Left forelimb (tissue), 1 donor: Measurements from ENCODE around the gene PPP1R3G.

Experiments used
- DNase-seq: peaks from one replicate; pipeline ENCODE4 v3.0.0-alpha.2; 2018; ENCODE audit warnings: low spot score

The PPP1R3G gene

GRCh38 chr6:5094327-5094726, 9.2 kb downstream of the PPP1R3G start:
- no peak for DNase-seq

DNA sequence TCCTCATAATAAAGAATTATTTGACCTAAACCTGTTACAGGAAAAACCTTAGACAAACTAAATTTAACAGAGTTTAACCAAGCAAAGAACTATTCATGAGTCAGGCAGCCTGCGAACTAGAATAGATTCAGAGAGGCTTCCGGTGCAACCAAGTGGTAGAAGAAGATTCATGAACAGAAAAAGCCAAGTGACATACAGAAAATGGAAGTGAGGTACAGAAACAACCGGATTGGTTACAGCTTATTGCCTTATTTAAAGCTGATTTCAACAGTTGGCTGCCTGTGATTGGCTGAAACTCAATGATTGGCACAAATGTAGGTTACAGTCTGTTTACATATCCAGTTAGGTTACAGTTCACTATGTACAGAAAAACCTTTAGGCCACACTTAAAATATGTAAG, 10.1 kb downstream of the PPP1R3G start:
- DNase-seq, result no peak

DNA sequence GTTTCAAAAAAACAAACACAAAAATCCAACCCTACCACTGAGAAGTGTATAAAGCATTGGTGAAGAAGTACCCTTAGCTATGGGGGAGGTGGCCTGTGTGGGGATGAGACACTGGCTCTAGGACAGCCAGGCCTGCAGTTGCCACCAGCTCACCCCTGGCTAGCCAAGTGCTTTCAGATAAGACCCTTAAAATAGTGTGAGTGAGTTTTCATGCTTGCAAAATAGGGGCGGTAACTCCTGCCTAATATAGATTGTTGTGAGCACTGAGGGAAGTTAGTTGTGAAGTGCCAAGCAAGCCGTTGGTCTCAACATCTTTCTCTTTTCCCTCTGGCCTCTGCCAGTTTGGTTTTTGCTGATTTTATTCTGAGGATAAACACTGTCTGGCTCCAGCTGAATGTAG, 11.3 kb downstream of the PPP1R3G start:
- no peak for DNase-seq

DNA sequence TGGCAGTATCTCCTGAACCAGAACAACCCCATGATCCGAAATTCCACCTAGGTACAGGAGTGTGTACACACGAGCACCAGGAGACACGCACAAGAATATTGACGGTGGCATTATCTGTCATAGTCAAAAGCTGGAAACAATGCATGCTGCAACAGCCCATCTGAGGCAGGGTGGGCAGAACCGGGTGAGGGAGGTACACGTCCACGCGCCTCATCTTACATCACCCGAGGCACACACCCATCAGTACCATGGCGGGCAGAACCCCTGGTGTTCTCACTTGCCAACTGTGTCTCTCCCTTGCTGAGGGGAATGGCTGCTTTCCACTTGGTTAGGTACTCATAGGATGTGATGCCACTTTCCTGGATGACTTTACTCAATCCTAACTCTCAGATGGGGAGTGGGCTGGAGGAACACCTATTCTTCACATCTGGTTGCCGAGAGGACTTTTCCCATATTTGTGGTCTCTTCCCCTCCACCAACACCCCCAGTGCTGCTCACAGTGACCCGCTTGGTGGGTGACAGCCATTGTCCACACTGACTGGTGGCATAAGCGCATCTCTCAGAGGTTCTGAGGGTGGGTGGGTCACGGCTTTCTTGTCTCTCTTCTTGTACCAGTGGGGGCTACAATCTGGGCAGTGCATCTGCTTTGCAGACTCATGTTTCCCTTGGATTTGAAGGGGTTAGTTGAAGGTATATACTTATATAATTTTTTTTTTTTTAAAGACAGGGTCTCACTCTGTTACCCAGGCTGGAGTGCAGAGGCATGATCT, 13.5 kb downstream of the PPP1R3G start:
- peak; percentile 45 for DNase-seq

DNA sequence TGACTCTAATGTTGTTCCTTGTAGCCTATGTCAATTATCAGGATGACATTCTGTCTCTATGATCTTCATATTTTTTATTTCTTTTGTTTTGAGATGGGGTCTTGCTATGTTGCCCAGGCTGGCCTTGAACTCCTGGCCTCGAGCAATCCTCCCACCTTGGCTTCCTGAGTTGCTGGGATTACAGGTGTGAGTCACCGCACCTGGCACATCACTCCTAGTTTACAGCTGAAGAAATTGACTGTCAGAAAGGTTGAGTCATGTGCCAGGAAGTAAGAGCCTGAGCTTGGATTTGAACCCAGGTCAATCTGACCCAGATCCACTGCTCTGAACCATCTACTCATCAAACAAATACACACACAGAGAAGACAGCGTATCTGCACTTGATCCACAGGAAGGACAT, 14.4 kb downstream of the PPP1R3G start:
- peak; percentile 12 for DNase-seq

GRCh38 chr6:5100806-5101205, 15.7 kb downstream of the PPP1R3G start:
- DNase-seq, result peak; percentile 23

- DNase-seq, result peak; percentile 1
Observed at GRCh38 chr6:5102267-5102970, 17.3 kb downstream of the PPP1R3G start.

GRCh38 chr6:5103250-5103649, 18.1 kb downstream of the PPP1R3G start:
- DNase-seq, result peak; percentile 17

DNA sequence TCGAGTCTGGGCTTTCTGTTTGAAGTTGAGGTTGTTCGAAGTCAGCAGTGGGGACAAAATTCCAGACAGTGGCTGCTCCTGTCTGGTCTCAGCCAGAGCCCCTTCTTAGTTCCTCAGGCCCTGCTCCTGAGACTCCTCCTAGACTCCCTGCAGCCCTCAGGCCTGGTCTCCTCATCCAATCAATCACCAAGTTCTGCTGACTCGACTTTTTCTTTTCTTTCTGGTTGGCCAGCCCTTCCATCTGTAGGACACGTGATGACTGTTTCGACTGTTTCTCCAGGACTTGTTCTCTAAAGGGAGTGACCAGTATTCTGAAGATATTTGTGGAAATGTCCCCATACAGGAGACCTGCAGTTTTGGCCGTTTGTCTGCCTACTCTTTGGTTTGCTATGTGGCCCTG, 19.5 kb downstream of the PPP1R3G start:
- DNase-seq, result no peak

GRCh38 chr6:5105146-5105545, 20.0 kb downstream of the PPP1R3G start:
- DNase-seq, result no peak

DNA sequence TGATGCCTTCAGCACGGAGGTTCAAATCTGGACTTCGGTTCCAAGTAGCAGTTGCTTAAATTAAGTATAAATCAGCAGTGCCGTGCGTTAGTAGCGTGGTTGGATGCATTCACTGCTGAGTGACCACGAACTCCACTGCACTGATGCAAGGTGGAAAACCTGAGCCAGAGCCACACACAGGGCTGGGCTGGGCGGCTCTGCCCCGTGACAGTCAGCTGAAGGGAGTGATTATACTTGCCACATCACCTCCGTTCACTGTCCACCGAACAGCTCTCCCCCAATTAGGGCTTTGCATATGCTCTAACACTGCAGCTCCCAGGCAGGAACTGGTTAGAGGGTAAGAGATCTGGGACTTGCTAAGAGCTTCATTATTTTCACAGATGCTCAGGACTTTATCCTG, 22.2 kb downstream of the PPP1R3G start:
- peak; percentile 26 for DNase-seq

- DNase-seq, result peak; percentile 18
Observed at GRCh38 chr6:5108068-5108467, 22.9 kb downstream of the PPP1R3G start.

DNA sequence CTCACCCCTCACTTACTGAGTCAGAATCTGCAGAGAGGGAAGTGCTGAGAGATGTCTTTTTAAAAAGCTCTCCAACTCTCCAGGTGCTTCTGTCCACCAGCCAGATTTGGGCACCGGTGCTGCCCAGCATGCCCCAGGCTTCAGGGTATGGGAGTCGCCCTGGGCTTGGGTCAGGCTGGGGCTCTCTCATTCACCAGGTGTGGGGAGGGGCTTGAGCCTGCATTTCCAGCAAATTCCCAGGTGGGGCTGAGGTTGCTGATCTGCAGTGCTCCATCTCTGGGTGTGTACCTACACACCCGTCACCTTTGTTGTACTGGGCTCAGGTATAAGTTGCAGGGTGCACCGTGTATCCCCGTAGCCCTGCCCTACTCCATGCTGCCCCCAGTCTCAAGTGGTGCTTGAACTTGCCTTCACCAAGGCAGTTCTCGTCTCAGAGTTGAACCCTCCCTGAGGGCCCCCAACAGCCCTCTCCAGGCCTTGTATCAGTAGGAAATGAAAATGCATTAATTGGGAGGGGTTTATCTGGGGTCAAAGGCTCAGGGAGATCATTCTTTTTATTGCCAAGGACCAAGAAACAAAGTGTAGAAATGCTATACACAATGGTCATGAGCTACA, 23.5 kb downstream of the PPP1R3G start:
- peak; percentile 25 for DNase-seq

GRCh38 chr6:5109436-5109835, 24.3 kb downstream of the PPP1R3G start:
- DNase-seq, result peak; percentile 18

DNA sequence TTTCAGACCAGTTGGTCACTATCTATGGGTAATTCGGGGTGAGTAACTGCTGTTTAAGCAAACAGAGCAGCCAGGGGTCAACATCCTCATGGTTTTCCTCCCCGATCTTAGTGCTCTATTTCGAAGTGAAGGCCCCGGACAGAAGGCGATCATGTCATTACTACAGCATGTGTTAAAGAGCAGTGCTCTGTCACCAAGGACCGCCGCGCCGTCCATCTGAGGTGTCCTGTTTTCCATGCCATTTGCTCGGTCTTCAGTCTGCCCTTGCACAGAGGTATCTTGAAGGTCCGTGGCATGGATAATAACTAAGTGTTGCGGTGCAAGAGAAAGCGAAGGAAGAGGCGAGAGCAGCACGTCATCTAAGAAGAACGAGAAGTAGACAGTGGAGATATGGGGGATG, 25.1 kb downstream of the PPP1R3G start:
- DNase-seq, result peak; percentile 28

- DNase-seq, result no peak
Observed at GRCh38 chr6:5111626-5112025, 26.5 kb downstream of the PPP1R3G start.

DNA sequence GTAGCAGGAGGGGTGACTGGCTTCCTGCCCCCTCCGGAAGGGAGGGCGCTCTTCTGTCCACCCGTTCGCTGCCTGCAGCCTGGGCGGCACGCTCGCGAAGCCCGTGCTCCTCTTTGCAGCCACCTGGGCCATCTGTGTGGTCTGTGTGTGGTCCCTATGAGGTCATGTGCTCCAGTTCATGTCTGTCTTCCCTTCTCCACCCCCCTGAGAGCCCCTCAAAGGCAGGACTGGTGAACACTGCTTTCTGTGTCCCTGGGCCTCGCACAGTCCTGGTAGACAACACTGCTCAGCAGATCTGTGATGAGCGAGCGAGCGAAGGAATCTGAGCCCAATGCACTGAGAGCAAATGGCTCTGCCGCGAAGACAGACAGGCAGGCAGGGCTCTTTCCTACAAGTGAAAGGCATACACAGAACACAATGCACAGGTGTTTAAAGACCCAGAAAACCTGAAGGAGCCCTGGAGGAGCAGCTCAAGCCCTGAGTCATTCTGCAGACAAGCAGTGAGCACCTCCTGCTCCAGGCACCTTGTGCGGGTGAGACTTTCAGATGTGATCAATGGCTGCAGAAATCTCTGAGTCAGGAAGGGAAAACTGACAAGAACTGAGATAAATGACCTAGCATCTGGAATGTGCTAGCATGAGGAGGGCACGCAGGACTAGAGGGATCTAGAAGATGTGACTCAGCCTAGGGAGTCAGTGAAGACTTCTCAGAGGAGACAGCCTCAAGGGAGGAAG, 27.1 kb downstream of the PPP1R3G start:
- DNase-seq, result peak; percentile 56

DNA sequence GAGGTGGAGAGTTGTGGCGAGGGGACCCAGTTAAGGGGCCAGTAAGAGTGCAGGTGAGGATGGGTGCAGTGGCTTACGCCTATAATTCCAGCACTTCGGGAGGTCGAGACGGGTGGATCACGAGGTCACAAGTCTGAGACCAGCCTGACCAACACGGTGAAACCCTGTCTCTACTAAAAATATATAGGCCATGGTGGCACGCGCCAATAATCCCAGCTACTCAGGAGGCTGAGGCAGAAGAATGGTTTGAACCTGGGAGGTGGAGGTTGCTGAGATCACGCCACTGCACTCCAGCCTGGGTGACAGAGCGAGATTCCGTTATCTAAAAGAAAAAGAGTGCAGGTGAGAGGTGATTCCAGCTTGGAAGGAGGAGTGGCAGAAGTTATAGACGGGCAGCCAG, 28.0 kb downstream of the PPP1R3G start:
- peak; percentile 20 for DNase-seq

DNA sequence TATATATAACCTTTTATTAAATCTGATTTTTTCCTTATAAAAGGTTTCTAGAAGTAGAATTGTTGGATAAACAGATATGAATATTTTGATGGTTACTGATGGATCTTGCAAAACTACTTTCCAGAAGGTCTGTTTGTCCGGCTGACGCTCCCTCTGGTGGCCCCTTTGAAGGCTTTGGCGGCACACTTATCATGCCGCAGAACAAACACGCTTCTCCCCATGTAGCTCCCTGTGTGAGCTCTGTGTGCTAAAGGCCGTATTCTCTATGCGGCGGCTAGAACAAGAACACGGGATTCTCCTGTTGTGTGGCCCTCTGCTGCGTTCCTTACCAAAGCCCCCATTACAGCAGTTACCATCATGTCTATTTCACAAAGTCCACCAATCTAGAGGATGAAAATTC, 30.0 kb downstream of the PPP1R3G start:
- no peak for DNase-seq

DNA sequence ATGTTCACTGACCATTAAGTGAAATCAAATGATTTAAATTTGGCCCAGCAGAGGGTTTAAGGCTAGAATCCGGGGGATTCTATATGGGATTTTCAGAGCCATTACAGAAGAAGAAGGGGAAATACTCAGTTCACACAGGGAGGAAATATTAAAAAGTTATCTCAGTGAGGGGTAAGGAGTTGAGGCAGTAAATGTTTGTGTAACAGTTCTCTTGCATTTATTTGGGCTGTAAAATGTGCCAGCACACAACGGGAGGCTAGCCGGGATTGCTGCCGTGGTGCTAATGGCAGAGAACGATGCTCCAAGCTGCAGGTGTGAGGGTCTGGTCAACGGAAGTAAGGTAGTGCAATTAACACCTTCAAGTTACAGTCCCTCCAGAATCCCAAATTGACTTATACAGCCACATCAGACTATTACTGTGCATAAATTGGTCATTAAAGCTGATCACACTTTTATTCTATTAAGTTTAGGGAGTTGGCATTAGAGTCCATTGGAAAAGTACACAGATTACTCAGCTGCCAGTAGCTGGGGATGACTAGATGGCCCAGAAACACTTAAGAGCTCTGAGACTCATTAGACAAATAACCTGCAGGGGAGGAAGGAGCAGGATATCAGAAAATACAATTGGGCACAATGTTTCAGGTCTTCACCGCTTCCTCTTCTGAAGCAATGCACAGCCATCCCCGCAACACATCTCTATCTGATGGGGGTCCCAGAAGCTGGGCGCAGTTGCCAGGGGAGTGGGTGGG, 31.3 kb downstream of the PPP1R3G start:
- no peak for DNase-seq

- DNase-seq, result no peak
Observed at GRCh38 chr6:5119090-5119951, 34.2 kb downstream of the PPP1R3G start.
